K562 (cell line): ENCODE data around the gene VILL. TPM values are rescaled to one million over a fixed set of nuclear protein-coding genes. Genes with fewer than 3 reads are reported as not detected.

Source experiments
- ATAC-seq: fragments of 200-7000 bp; cut with Tn5 transposase; 3 replicates; pipeline ENCODE4 v1.9.1; 2020; ENCODE audit warnings: moderate library complexity
- BruUV-seq: library from RNA; stranded (reverse); fragments of 400-500 nt; replicated peaks from 2 replicates; lab custom pipeline; 2021; lab: Mats Ljungman, UMichigan
- CTCF ChIA-PET: fragments of 300-600 bp; formaldehyde crosslinking; extraction: SDS; loops from one replicate; lab custom pipeline; 2021; ENCODE audit warnings: low intra/inter-chr PET ratio; lab: Yijun Ruan, JAX
- POLR2A ChIA-PET: fragments of 300-600, 350-650 bp; sonication (Branson Sonifier 250); formaldehyde crosslinking; extraction: SDS; loops from one replicate; lab custom pipeline; 2021; ENCODE audit warnings: antibody characterized with exemption, inconsistent platforms; lab: Yijun Ruan, JAX
- DNase-seq, 4 experiments: peaks; one replicate each; pipeline versions ENCODE4 v3.0.0 to v3.0.0-alpha.2; 2011 to 2018; ENCODE audit warnings: low spot score in 3 of 4, mixed read lengths in 3 of 4; ENCODE audit errors: extremely low read depth in 1 of 4
- FAIRE-seq: peaks from 2 replicates; lab custom pipeline; 2011; peaks lifted over from hg19 to GRCh38; lab: Jason Lieb, UNC
- H2AFZ ChIP-seq: 2 replicates; pipeline ENCODE4 v1.6.0; 2011; ENCODE audit warnings: low read depth, low read length, control low read depth, inconsistent platforms
- H3K27ac ChIP-seq: fragments of 200-600 bp; 3 replicates; pipeline ENCODE4 v1.8.0; 2011; ENCODE audit warnings: low read depth, mild to moderate bottlenecking, control low read depth, inconsistent platforms, low read length, moderate library complexity, mixed read lengths; ENCODE audit errors: extremely low read depth
- H3K27me3 ChIP-seq, 2 experiments: fragments of 300-600 bp in 1 of 2; 2 replicates in 1 of 2; 3 replicates in 1 of 2; pipeline versions ENCODE4 v1.6.0 to v1.8.0; 2011; ENCODE audit warnings: inconsistent platforms in 2 of 2, low read length in 2 of 2, mild to moderate bottlenecking in 1 of 2, mixed read lengths in 1 of 2, moderate library complexity in 1 of 2; ENCODE audit not compliant: control insufficient read depth in 2 of 2, insufficient read depth in 2 of 2
- H3K36me3 ChIP-seq: fragments of 300-600 bp; 3 replicates; pipeline ENCODE4 v1.8.0; 2011; ENCODE audit warnings: mild to moderate bottlenecking, low read length, inconsistent platforms; ENCODE audit not compliant: control insufficient read depth, insufficient read depth
- H3K4me1 ChIP-seq, 2 experiments: fragments of 200-600 bp in 1 of 2; replicated peaks in 1 of 2; 2 replicates in 1 of 2; 3 replicates in 1 of 2; pipeline versions ENCODE4 v1.5.1 to v1.8.0; 2011; ENCODE audit warnings: inconsistent platforms in 2 of 2, low read length in 2 of 2, mild to moderate bottlenecking in 1 of 2, mixed read lengths in 1 of 2, moderate library complexity in 1 of 2; ENCODE audit not compliant: control insufficient read depth in 2 of 2, insufficient read depth in 2 of 2
- H3K4me2 ChIP-seq: 2 replicates; pipeline ENCODE4 v1.6.1; 2011; ENCODE audit warnings: low read length, control low read depth, inconsistent platforms, mixed read lengths; ENCODE audit not compliant: insufficient read depth
- H3K4me3 ChIP-seq: fragments of 200-600 bp; sonication (generic), shearing (Covaris generic); 2 replicates; pipeline ENCODE4 v1.5.1; 2016; ENCODE audit warnings: control low read depth, inconsistent platforms
- H3K79me2 ChIP-seq: fragments of 200-600 bp; 3 replicates; pipeline ENCODE4 v1.8.0; 2011; ENCODE audit warnings: low read length, inconsistent platforms; ENCODE audit not compliant: control insufficient read depth, insufficient read depth
- H3K9ac ChIP-seq, 2 experiments: 2 replicates each; pipeline versions ENCODE4 v1.6.0 to v1.6.1; 2011; ENCODE audit warnings: low read depth in 2 of 2, low read length in 2 of 2, control low read depth in 1 of 2, inconsistent platforms in 1 of 2, mild to moderate bottlenecking in 1 of 2, mixed read lengths in 1 of 2; ENCODE audit not compliant: insufficient read depth in 1 of 2
- H3K9me1 ChIP-seq: one replicate; pipeline ENCODE4 v1.6.0; 2011; ENCODE audit warnings: inconsistent platforms, mild to moderate bottlenecking, low read length, moderate library complexity; ENCODE audit not compliant: control insufficient read depth, insufficient read depth
- H3K9me3 ChIP-seq: replicated peaks from 2 replicates; pipeline ENCODE4 v1.5.1; 2011; ENCODE audit warnings: low read depth, low read length, inconsistent platforms; ENCODE audit not compliant: control insufficient read depth, insufficient read depth
- H4K20me1 ChIP-seq: replicated peaks from 2 replicates; pipeline ENCODE4 v1.6.1; 2011; ENCODE audit warnings: low read length, inconsistent platforms, mixed read lengths; ENCODE audit not compliant: control insufficient read depth, insufficient read depth
- E2F4 ChIP-seq: sonication (generic); formaldehyde crosslinking; IDR thresholded peaks from 2 replicates; pipeline ENCODE4 v1.8.0; 2022; ENCODE audit warnings: mild to moderate bottlenecking, low read depth, missing genetic modification reagents
- RBFOX2 ChIP-seq: fragments of 200-400 bp; formaldehyde crosslinking; IDR thresholded peaks from 2 replicates; pipeline ENCODE4 v1.6.1; 2017; ENCODE audit warnings: low read depth, mild to moderate bottlenecking, low read length, moderate library complexity
- ZBTB33 ChIP-seq: sonication (generic); formaldehyde crosslinking; IDR thresholded peaks from 2 replicates; pipeline ENCODE4 v1.8.1; 2023; ENCODE audit warnings: mild to moderate bottlenecking, missing genetic modification reagents
- WGBS: fragments of 100-300 bp; shearing (Covaris generic); methylation state at CpG from one replicate; pipeline ENCODE4 v1.1.6; 2016; ENCODE audit warnings: low coverage, mixed read lengths; ENCODE audit not compliant: insufficient coverage; ENCODE audit errors: missing lambda C conversion rate; 5-methylcytosine and 5-hydroxymethylcytosine counted together
- in situ Hi-C: fragments of 300-500 bp; cut with MboI; formaldehyde crosslinking; loops from 4 replicates; pipeline ENCODE4 v1.15.0; 2018; ENCODE audit warnings: inconsistent platforms, mixed read lengths
- intact Hi-C: fragments of 100-400 bp; cut with micrococcal nuclease; formaldehyde crosslinking; loops from 2 replicates; pipeline ENCODE4 v1.14.2; 2022
- polyA plus RNA-seq, 8 experiments: library from polyadenylated mRNA; depleted of rRNA in 4 of 8; stranded (reverse) in 5 of 8; unstranded in 3 of 8; fragments of >200 nt; fragmentation: Nextera tagmentation in 2 of 8; fragmentation: Illumina TruSeq in 1 of 8; extraction: Ambion mirVana in 2 of 8; extraction: Trizol in 1 of 8; gene quantifications; 2 replicates each; pipeline versions ENCODE4 v1.2.1 to v1.2.3, GENCODE V29; 2011 to 2014; ENCODE audit warnings: inconsistent platforms in 1 of 8, missing spikeins in 1 of 8
- total RNA-seq, 7 experiments: library from RNA; depleted of rRNA in 6 of 7; stranded (reverse); fragments of >200 nt in 6 of 7; fragmentation: Illumina TruSeq in 2 of 7; extraction: Trizol in 2 of 7; gene quantifications; 2 replicates each; pipeline versions ENCODE4 v1.2.1 to v1.2.3, GENCODE V29; 2011 to 2021; ENCODE audit warnings: low replicate concordance in 1 of 7

Gene VILL
- total and polyA plus RNA-seq, 9 of the 15 experiments (the other 6 are each of a cell fraction or from before 2014, with no cell fraction given): 0.11 to 16.0 (median 8.8) TPM

GRCh38 chr3:38007754-38008090 lies 17.1 kb downstream of the VILL start:
- H3K9me3 ChIP-seq: no peaks in the 10 kb centered on the region
- no peak overlapping the region for H3K27ac ChIP-seq
- no peak overlapping the region for H3K9ac ChIP-seq
- H4K20me1 ChIP-seq: peaks cover 14% of the 10 kb centered on the region
- ChIA-PET CTCF (interaction anchor here (1.4 kb wide), 1 partner anchor 33 kb away, joined by 3 read pairs; no protein-coding TSS in a partner anchor), POLR2A (interaction anchor here (1.6 to 1.7 kb wide), 2 partner anchors 11 to 18 kb away, joined by 5 read pairs; partner anchors contain the start of gene VILL)
- H3K4me1 ChIP-seq: peaks cover 6 to 53% of the 10 kb centered on the region in 2 experiments; a peak in 4 of 5 replicates
- H3K9me1 ChIP-seq: peaks cover 10% of the 10 kb centered on the region
- FAIRE-seq (no peak), ATAC-seq (no peak), DNase-seq (peak in 1 of 4 experiments; percentile 24)
- no peak overlapping the region for H3K4me2 ChIP-seq
- H3K27me3 ChIP-seq: no peaks in the 10 kb centered on the region
- WGBS: 89% methylated on average over 7 of the region's 7 CpGs
- BruUV-seq: TSS peak; percentile 72
- H3K79me2 ChIP-seq: no peaks in the 10 kb centered on the region
- no peak overlapping the region for H3K4me3 ChIP-seq
- in situ Hi-C loops: no loop called here
- peak; percentile 25; the same call in 1 of the 2 replicates for TF ChIP-seq ZBTB33
- peak; percentile 11; the same call in 1 of the 2 replicates for TF ChIP-seq RBFOX2
- no peak for TF ChIP-seq E2F4 (CRISPR knock-in tag)
- H2AFZ ChIP-seq: no peak overlapping the region
- H3K36me3 ChIP-seq: peaks cover 79% of the 10 kb centered on the region
- intact Hi-C loops: no loop called here
